Heart right ventricle (tissue), 16 donors: ENCODE measurements around the gene CCND2. TPM values are rescaled to one million over a fixed set of nuclear protein-coding genes. Genes with fewer than 3 reads are reported as not detected.
A peak's percentile ranks its signal among the peaks of the same experiment; 100 is the strongest.

Experiments used
- ATAC-seq, 8 donors: fragments of 200-7000 bp; cut with Tn5 transposase; one replicate each; pipeline ENCODE4 v1.9.1; 2020; ENCODE audit warnings: mild to moderate bottlenecking in 8 of 8, moderate library complexity in 8 of 8, moderate number of reproducible peaks in 1 of 8
- DNase-seq, 2 donors: peaks; one replicate each; pipeline ENCODE4 v3.0.0-alpha.2; 2020
- H3K27ac ChIP-seq, 10 donors: fragments of 200-600 bp; sonication (generic) in 2 of 10; one replicate each; pipeline versions ENCODE4 v1.5.0 to v1.8.0; 2020 to 2022; ENCODE audit warnings: mild to moderate bottlenecking in 3 of 10
- H3K27me3 ChIP-seq, 7 donors: fragments of 200-600 bp; one replicate each; pipeline ENCODE4 v1.8.0; 2021 to 2022; ENCODE audit warnings: mild to moderate bottlenecking in 2 of 7
- H3K36me3 ChIP-seq, 9 donors: fragments of 200-600 bp; sonication (generic) in 1 of 9; one replicate each; pipeline versions ENCODE4 v1.5.0 to v1.8.0; 2020 to 2022; ENCODE audit warnings: mild to moderate bottlenecking in 2 of 9
- H3K4me1 ChIP-seq, 9 donors: fragments of 200-600 bp; sonication (generic) in 1 of 9; one replicate each; pipeline versions ENCODE4 v1.5.0 to v1.8.0; 2020 to 2022; ENCODE audit warnings: mild to moderate bottlenecking in 4 of 9
- H3K4me3 ChIP-seq, 10 donors: fragments of 200-600 bp; sonication (generic) in 2 of 10; one replicate each; pipeline versions ENCODE4 v1.5.0 to v1.8.0; 2020 to 2022; ENCODE audit warnings: mild to moderate bottlenecking in 7 of 10, moderate library complexity in 2 of 10
- H3K9me3 ChIP-seq, 11 donors: fragments of 200-600 bp in 10 of 11; sonication (generic) in 2 of 11; one replicate each; pipeline versions ENCODE4 v1.5.0 to v1.8.0; 2013 to 2022; ENCODE audit warnings: mild to moderate bottlenecking in 2 of 11, control low read depth in 1 of 11, moderate library complexity in 1 of 11
- WGBS, 2 donors: extraction: QIAGEN DNeasy Blood & Tissue Kit; methylation state at CpG; one replicate each; pipeline ENCODE4 v1.1.7; 2013; ENCODE audit warnings: inconsistent platforms in 1 of 2; 5-methylcytosine and 5-hydroxymethylcytosine counted together
- intact Hi-C, 10 donors: fragments of 100-400 bp; cut with DNase I; formaldehyde crosslinking; loops; one replicate each; pipeline versions ENCODE4 v1.11.1 to v1.14.2; 2022
- polyA plus RNA-seq, 2 donors: library from polyadenylated mRNA; stranded (reverse); fragments of 200-250 nt; gene quantifications; one replicate each; pipeline ENCODE4 v1.2.3, GENCODE V29; 2013
- total RNA-seq, 10 donors: library from RNA; stranded (reverse); fragmentation: NEBNext Ultra II Directional in 3 of 10; extraction: Animal tissue kit (Norgen Biotek cat#: 25700) in 3 of 10; gene quantifications; one replicate each; pipeline versions ENCODE4 v1.2.1 to v1.2.4, GENCODE V29; 2021 to 2023
- TF ChIP-seq, protein P1 (sequence below), 9 donors: fragments of 200-600 bp; sonication (generic) in 2 of 9; IDR thresholded peaks; one replicate each; pipeline versions ENCODE4 v1.5.0 to v1.8.0; 2021 to 2022; ENCODE audit warnings: antibody characterized with exemption in 9 of 9, mild to moderate bottlenecking in 5 of 9, moderate library complexity in 1 of 9
- donor health status: Arrhythmogenic right ventricular cardiomyopathy.
- donor health status: ischemic (EF 13 %, LVEDD 7.1; RV severe dilation, severe dysfunction).
- donor health status: healthy with polysubstance abuse.
- donor health status: DM: no; HTN: yes; CAD: no.
- donor health status: DM: no; HTN: no; CAD: no.
- donor health status: ischemic (EF 25% LVEDD 6.9; RV normal size, moderate dysfunction).
- donor health status: ischemic (EF 25% LVEDD 5.7; RV mildly dilated, moderate dysfunction).
- donor health status: healthy.
- donor health status: DM: yes; HTN: yes; CAD: no.
- donor health status: Ischemic cardiomyopathy.
- donor health status: ischemic (EF 35%, LVEDD 5.7; RV mildly dilated, moderate dysfunction).
- donor health status: nonischemic (EF 11% LVEDD 7.7; RV severe dilation, severe dysfunction).
- donor health status: DM: yes; HTN: yes; CAD: no.
- donor health status: PGD.
- donor health status: ischemic (EF 29% LVEDD 5.4; RV normal size, mild dysfunction).
- donor health status: nonischemic (EF 23%, LVEDD 6.1; RV moderate dilation, normal function).

Gene CCND2
- total and polyA plus RNA-seq, 12 donors: 27.5 to 515 (median 286) TPM

GRCh38 chr12:4250691-4251090 lies 22.9 kb upstream of the CCND2 start:
- intact Hi-C loops: no loop called here
- no peak for ATAC-seq
- WGBS, 2 donors: 72 to 73% methylated on average over 8 of the region's 8 CpGs

GRCh38 chr12:4251216-4251891 lies 22.2 kb upstream of the CCND2 start:
- WGBS, 2 donors: 81 to 85% methylated on average over 6 of the region's 6 CpGs

More at GRCh38 chr12:4250691-4251090, 22.9 kb upstream of the CCND2 start:
- no peak for DNase-seq
- H3K4me1 ChIP-seq: peaks cover 0 to 26% (median 5%) of the 10 kb centered on the region in 9 donors
- H3K27ac ChIP-seq: no peak overlapping the region
- TF ChIP-seq, protein P1, sequence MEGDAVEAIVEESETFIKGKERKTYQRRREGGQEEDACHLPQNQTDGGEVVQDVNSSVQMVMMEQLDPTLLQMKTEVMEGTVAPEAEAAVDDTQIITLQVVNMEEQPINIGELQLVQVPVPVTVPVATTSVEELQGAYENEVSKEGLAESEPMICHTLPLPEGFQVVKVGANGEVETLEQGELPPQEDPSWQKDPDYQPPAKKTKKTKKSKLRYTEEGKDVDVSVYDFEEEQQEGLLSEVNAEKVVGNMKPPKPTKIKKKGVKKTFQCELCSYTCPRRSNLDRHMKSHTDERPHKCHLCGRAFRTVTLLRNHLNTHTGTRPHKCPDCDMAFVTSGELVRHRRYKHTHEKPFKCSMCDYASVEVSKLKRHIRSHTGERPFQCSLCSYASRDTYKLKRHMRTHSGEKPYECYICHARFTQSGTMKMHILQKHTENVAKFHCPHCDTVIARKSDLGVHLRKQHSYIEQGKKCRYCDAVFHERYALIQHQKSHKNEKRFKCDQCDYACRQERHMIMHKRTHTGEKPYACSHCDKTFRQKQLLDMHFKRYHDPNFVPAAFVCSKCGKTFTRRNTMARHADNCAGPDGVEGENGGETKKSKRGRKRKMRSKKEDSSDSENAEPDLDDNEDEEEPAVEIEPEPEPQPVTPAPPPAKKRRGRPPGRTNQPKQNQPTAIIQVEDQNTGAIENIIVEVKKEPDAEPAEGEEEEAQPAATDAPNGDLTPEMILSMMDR (IDR thresholded peaks at IDR 0.05): no peak
- H3K27me3 ChIP-seq: no peaks in the 10 kb centered on the region
- no peak overlapping the region for H3K4me3 ChIP-seq
- no peaks in the 10 kb centered on the region for H3K9me3 ChIP-seq
- no peaks in the 10 kb centered on the region for H3K36me3 ChIP-seq

DNA sequence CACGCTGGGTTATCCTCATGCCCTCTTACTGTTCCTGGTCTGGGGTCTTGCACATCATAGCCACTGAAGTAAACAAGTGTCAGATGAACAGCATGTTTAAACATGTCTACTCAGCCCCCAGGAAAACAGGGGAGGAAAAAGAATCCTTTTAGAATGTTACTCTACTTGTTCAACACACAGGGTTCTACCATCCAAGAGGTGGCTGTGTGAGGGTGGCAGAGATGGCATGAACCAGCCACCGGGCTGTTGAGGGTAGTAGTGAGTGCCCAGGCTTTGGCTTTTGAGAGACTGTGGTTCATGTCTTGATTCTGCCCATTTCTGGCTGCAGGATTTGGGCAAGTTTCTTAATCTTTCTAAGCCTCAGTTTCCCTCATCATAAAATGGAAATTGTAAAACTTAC lies 21.6 kb upstream of the CCND2 start:
- intact Hi-C loops: no loop called here
- H3K27ac ChIP-seq: peak overlapping the region in 4 of 10 donors; percentile 53 to 76 (median 58)
- 83 to 88% methylated on average over 2 of the region's 2 CpGs for WGBS, 2 donors

More at GRCh38 chr12:4251216-4251891, 22.2 kb upstream of the CCND2 start:
- Histone ChIP-seq H3K27me3 (no peaks in the 10 kb centered on the region), H3K27ac (peak overlapping the region in 1 of 10 donors; percentile 57), H3K4me3 (no peak overlapping the region), H3K4me1 (peaks cover 0 to 26% (median 5%) of the 10 kb centered on the region in 9 donors), H3K9me3 (no peaks in the 10 kb centered on the region), H3K36me3 (no peaks in the 10 kb centered on the region)
- DNase-seq: no peak
- intact Hi-C loops: no loop called here
- no peak for ATAC-seq
- TF ChIP-seq, protein P1 (IDR thresholded peaks at IDR 0.05): no peak

GRCh38 chr12:4252601-4253000 lies 21.0 kb upstream of the CCND2 start:
- peaks cover 0 to 6% (median 0%) of the 10 kb centered on the region in 11 donors for H3K9me3 ChIP-seq
- H3K27ac ChIP-seq: peak overlapping the region in 5 of 10 donors; percentile 34 to 76 (median 65)
- TF ChIP-seq, protein P1 (IDR thresholded peaks at IDR 0.05): no peak
- peak overlapping the region in 3 of 10 donors; percentile 3 to 8 (median 7) for H3K4me3 ChIP-seq
- DNase-seq: peak in 1 of 2 donors; percentile 69
- H3K36me3 ChIP-seq: no peaks in the 10 kb centered on the region
- ATAC-seq: peak; percentile 55 to 98 (median 91)
- intact Hi-C loops: no loop called here
- WGBS, 2 donors: 39 to 54% methylated on average over 5 of the region's 5 CpGs
- peaks cover 0 to 26% (median 5%) of the 10 kb centered on the region in 9 donors for H3K4me1 ChIP-seq
- no peaks in the 10 kb centered on the region for H3K27me3 ChIP-seq

More for the DNA sequence above, 21.6 kb upstream of the CCND2 start:
- TF ChIP-seq, protein P1 (IDR thresholded peaks at IDR 0.05): no peak
- Histone ChIP-seq H3K27me3 (no peaks in the 10 kb centered on the region), H3K4me3 (no peak overlapping the region), H3K4me1 (peaks cover 0 to 26% (median 5%) of the 10 kb centered on the region in 9 donors), H3K36me3 (no peaks in the 10 kb centered on the region), H3K9me3 (no peaks in the 10 kb centered on the region)
- ATAC-seq (peak in 2 of 8 donors; percentile 40 to 57), DNase-seq (no peak)
